Neutrophil (primary cell): Measurements from ENCODE around the gene TNFAIP6.
"Not testable (repeated sequence)": the region's sequence is repeated elsewhere in the genome, so short reads cannot be mapped to it uniquely, and the experiment has no call there.

Experiments used
- H3K27ac ChIP-seq: fragments of 200-600 bp; sonication (generic); 2 replicates; pipeline ENCODE4 v1.5.1; 2016; ENCODE audit warnings: mild to moderate bottlenecking, moderate library complexity
- H3K27me3 ChIP-seq: fragments of 200-600 bp; sonication (generic); 2 replicates; pipeline ENCODE4 v1.6.0; 2016; ENCODE audit warnings: mild to moderate bottlenecking
- H3K36me3 ChIP-seq: fragments of 200-600 bp; sonication (generic); 2 replicates; pipeline ENCODE4 v1.5.1; 2017
- H3K4me1 ChIP-seq, 2 experiments: fragments of 200-600 bp in 1 of 2; sonication (generic) in 1 of 2; 1 replicate in 1 of 2; 2 replicates in 1 of 2; pipeline versions ENCODE4 v1.5.1 to v1.6.1; 2013 to 2016; ENCODE audit warnings: low read depth in 1 of 2, low read length in 1 of 2, mild to moderate bottlenecking in 1 of 2, moderate library complexity in 1 of 2; ENCODE audit not compliant: control insufficient read depth in 1 of 2, insufficient read depth in 1 of 2
- H3K4me3 ChIP-seq, 2 experiments: fragments of 200-600 bp in 1 of 2; sonication (generic) in 1 of 2; 1 replicate in 1 of 2; 2 replicates in 1 of 2; pipeline ENCODE4 v1.5.1; 2013 to 2016; ENCODE audit warnings: low read depth in 1 of 2, low read length in 1 of 2, mild to moderate bottlenecking in 1 of 2, moderate library complexity in 1 of 2
- H3K9me3 ChIP-seq: fragments of 200-600 bp; sonication (generic); 2 replicates; pipeline ENCODE4 v1.5.1; 2016
- TF ChIP-seq, protein P1 (sequence below): fragments of 200-600 bp; sonication (generic); IDR thresholded peaks from 2 replicates; pipeline ENCODE4 v1.5.1; 2016; ENCODE audit warnings: antibody characterized with exemption

TNFAIP6 gene

DNA sequence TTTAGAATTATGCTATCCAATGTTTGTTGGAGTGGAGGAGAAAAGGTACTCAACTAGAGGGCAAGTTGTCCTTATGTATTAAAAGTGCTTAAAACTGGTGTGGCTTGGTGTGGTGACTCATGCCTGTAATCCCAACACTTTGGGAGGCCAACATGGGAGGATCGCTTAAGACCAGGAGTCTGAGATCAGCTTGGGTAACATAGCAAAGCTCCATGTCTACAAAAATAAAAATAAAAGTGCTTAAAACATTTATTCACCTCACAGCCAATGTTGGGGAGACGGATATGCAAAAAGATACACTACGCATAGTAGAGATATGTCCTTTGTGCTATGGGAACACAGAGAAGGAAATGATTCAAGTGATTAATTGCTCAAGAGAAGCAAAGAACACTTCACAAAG lies 19.3 kb upstream of the TNFAIP6 start:
- no peak overlapping the region for H3K4me3 ChIP-seq
- H3K27me3 ChIP-seq, result no peaks in the 10 kb centered on the region
- no peaks in the 10 kb centered on the region for H3K9me3 ChIP-seq
- H3K36me3 ChIP-seq, result no peaks in the 10 kb centered on the region
- TF ChIP-seq, protein P1, sequence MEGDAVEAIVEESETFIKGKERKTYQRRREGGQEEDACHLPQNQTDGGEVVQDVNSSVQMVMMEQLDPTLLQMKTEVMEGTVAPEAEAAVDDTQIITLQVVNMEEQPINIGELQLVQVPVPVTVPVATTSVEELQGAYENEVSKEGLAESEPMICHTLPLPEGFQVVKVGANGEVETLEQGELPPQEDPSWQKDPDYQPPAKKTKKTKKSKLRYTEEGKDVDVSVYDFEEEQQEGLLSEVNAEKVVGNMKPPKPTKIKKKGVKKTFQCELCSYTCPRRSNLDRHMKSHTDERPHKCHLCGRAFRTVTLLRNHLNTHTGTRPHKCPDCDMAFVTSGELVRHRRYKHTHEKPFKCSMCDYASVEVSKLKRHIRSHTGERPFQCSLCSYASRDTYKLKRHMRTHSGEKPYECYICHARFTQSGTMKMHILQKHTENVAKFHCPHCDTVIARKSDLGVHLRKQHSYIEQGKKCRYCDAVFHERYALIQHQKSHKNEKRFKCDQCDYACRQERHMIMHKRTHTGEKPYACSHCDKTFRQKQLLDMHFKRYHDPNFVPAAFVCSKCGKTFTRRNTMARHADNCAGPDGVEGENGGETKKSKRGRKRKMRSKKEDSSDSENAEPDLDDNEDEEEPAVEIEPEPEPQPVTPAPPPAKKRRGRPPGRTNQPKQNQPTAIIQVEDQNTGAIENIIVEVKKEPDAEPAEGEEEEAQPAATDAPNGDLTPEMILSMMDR, result no peak
- H3K4me1 ChIP-seq, result peaks cover 28% of the 10 kb centered on the region in 2 experiments
- H3K27ac ChIP-seq, result no peak overlapping the region

DNA sequence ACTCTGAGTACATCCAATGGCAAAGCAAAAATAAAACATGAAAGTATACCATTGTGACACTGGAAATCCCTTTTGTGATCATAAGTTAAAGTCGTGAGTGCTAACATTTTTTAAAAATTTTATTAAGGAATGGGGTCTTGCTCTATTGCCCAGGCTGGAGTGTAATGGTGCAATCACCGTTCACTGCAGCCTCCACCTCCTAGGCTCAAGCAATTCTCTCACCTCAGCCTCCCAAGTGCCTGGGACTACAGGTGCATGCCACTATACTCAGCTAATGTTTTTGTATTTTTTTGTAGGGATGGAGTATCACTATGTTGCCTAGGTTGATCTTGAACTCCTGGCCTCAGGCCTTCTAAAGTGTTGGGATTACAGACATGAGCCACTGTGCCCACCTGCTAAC lies 14.3 kb upstream of the TNFAIP6 start:
- TF ChIP-seq, protein P1, result no peak
- no peaks in the 10 kb centered on the region for H3K27me3 ChIP-seq
- H3K27ac ChIP-seq, result no peak overlapping the region
- peaks cover 17 to 19% of the 10 kb centered on the region in 2 experiments for H3K4me1 ChIP-seq
- H3K36me3 ChIP-seq, result no peaks in the 10 kb centered on the region
- H3K9me3 ChIP-seq, result no peaks in the 10 kb centered on the region
- no peak overlapping the region for H3K4me3 ChIP-seq

DNA sequence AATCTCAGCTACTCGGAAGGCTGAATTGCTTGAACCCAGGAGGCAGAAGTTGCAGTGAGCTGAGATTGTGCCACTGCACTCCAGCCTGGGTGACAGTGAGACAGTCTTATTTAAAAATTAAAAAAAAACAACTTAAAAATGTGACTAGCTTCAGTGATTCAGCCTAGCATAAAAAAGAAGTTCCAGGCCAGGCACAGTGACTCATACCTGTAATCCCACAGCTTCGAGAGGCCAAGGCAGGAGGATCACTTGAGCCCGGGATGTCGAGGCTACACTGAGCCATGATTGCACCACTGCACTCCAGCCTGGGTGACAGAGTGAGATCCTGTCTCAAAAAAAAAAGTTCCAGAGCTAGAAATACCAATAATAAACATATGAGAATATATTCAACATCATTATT lies 13.2 kb upstream of the TNFAIP6 start:
- not testable (repeated sequence) for H3K36me3 ChIP-seq, H3K27ac ChIP-seq, H3K27me3 ChIP-seq, H3K9me3 ChIP-seq, H3K4me3 ChIP-seq
- peaks cover 23 to 26% of the 10 kb centered on the region in 2 experiments for H3K4me1 ChIP-seq

DNA sequence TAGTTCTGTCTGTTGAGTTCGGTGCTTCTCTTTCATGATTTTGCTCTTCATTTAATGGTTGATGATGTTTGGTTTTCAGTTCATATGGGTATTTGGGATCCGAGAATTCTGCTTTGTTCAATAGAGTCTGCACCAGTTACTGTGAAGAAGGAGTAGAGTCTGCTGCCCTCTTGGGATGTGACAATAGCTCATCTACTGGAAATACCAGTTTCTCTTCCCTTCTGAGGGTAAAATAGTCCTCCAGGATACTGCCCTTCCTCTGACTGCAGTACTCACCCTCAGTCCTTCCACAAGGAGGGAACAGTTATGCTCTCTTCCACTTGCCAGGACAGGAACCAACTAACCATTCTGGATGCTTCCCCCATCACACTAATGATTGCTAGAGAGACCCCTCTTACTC lies 12.5 kb upstream of the TNFAIP6 start:
- Histone ChIP-seq H3K4me3 (no peak overlapping the region), H3K36me3 (no peaks in the 10 kb centered on the region), H3K9me3 (no peaks in the 10 kb centered on the region), H3K27ac (no peak overlapping the region), H3K27me3 (no peaks in the 10 kb centered on the region), H3K4me1 (peaks cover 28 to 33% of the 10 kb centered on the region in 2 experiments)
- TF ChIP-seq, protein P1, result no peak

DNA sequence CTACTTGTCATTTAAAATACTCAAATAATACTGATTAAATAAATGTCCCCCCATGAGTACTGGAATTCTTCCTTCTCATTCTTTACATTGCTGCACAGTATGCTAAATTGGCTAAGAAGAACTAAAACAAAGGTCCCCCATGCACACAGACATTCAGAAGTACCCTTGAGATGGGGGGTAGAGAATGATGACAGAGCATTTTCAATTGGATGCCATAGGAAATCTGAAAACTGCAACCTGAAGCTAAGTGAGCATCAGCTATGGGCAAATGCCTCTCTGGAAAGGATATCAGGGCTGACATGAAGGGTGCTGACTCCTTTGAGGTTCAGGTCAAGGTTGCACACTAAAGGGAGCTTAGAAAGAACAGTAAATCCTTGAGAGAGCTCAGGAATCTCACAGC lies 10.1 kb upstream of the TNFAIP6 start:
- peaks cover 28 to 36% of the 10 kb centered on the region in 2 experiments for H3K4me1 ChIP-seq
- H3K4me3 ChIP-seq, result peak overlapping the region in 1 of 2 experiments; percentile 12
- peak overlapping the region; percentile 83 for H3K27ac ChIP-seq
- no peaks in the 10 kb centered on the region for H3K27me3 ChIP-seq
- no peaks in the 10 kb centered on the region for H3K9me3 ChIP-seq
- no peaks in the 10 kb centered on the region for H3K36me3 ChIP-seq
- TF ChIP-seq, protein P1, result no peak

DNA sequence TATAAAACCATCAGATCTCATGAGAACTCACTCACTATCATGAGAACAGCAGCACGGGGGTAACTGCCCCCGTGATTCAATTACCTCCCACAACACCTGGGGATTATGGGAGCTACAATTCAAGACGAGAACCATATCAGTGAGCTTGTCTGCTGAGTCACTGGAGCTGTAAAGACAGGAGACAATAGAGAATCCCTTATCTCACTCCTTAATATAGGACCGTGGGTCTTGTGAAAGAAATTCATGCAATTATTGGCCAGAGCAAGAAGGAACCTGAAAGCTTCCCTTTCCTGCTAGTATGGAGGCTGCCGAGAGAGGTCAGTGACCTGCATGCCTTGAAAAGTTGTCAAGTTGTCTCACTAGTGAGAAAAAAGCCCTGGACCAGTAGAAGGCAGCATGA lies 9.5 kb upstream of the TNFAIP6 start:
- Histone ChIP-seq H3K36me3 (no peaks in the 10 kb centered on the region), H3K4me3 (peak overlapping the region in 1 of 2 experiments; percentile 12), H3K9me3 (no peaks in the 10 kb centered on the region), H3K4me1 (peaks cover 28 to 36% of the 10 kb centered on the region in 2 experiments), H3K27ac (peak overlapping the region; percentile 83), H3K27me3 (no peaks in the 10 kb centered on the region)
- TF ChIP-seq, protein P1, result no peak
